Left renal pelvis (tissue), 4 donors: ENCODE results near the gene MYO1C. TPM values are rescaled to one million over a fixed set of nuclear protein-coding genes. Genes with fewer than 3 reads are reported as not detected.

Source experiments
- DNase-seq, 4 donors: peaks; one replicate each; pipeline ENCODE4 v3.0.0-alpha.2; 2013; ENCODE audit warnings: low read depth in 4 of 4, low spot score in 3 of 4
- polyA plus RNA-seq, 4 donors: library from polyadenylated mRNA; unstranded; fragments of 120-200 nt; gene quantifications; one replicate each; pipeline ENCODE4 v1.2.1, GENCODE V29; 2013; ENCODE audit not compliant: insufficient read length in 4 of 4

Gene MYO1C
- polyA plus RNA-seq, 4 donors: 67.3 to 79.2 (median 74.3) TPM

DNA sequence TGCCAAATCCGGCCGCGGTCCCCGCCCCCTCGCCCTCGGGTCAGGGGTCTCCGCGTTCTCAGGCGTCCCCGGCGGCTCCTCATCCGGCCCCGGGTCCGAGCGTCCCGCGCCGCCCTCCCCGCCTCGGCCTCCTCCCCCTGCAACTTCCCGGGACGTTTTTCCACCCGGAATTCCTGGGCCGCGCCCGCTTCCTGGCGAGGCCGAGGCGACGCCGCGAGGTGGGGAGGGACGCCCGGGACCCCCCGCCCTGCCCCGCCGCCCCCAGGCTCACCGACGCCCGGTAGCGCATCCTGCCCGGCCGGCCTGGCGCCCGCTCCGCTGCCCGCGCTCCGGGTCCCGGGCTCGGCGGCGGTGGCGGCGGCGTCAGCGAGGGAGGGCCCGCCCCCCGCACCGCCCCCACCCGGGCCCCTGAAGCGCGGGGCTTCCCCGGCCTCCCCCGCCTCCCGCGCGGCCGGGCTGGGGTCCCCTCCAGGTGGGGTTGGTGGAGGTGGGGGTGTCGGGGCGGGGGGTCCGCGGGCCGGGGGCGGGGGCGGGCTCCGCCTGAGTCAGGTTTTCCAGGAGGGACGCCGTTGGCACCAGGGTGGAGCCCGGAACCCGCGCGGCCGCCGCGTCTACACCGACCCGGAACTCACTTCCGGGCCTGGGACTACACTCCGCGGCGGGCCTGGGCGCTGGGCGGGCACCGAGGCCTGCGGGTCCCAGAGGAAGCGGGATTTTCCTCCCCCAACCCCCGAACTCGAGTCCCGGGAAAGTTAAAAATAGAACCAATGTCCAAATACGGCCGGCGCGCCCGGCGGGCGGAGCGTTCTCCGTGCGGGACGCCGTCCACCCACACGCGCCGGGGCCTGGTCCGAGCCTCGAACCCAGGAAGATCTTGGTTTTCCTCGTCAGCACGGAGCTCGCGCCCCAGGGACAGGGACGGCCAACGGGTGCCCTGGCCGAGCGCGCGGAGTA, 6.8 kb downstream of the MYO1C start:
- no peak for DNase-seq

DNA sequence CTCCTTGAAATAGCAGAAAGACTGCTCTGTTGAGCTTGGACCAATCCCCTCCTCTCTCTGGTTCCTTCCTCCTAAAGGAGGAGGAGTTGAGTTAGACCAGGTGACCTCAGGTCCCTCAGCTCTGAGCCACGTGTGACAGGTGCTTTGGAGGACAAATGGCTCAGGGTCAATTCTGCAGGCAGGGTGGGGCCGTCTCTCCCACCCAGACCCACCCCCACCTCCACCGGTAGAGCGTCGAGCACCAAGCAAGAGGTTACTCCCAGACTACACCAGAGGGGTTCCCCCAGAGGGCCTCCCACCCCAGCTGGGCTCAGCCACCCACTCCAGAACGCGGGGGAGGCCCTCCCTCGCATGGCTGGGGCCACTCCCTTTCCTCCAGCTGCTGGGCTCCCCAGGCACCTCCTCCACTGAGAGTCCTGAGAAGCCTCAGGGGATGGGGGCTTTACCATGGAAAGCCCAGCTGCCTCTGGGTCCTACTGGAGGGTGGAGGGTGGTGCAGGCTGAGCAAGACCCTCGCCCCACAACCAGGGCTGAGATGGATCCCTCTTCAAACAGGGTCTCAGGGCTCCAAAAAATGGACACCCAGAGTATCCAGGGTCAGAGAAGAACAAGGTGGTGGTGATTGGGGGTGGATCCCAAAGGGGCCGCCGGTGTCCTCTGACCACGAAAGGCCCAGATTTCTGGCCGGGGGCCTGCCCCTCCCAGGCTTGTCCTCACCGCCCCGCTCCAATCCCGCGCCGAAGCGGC, 7.6 kb downstream of the MYO1C start:
- no peak for DNase-seq

DNA sequence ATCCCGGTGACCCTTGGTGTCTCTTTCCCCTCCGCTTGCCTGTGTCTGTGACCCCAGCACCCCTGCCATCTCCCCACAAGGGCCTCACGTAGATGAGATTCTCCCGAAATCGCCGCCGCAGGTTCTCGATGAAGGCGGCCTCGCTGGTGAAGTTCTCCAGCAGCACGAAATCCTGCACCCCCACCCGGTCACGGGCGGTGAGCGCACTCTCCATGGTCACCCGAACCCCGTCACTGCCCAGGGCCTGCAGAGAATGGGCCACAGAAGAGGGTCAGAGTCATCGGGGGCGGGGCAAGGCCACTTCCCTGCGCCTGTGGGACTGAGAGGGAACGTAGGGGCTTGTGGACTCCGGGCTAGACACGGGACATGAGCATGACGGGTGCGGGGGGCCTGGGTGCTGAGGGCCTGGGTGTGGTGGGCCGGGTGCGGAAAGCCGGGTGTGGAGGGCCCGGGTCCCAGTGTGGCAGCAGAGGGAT, 8.4 kb downstream of the MYO1C start:
- DNase-seq: no peak

DNA sequence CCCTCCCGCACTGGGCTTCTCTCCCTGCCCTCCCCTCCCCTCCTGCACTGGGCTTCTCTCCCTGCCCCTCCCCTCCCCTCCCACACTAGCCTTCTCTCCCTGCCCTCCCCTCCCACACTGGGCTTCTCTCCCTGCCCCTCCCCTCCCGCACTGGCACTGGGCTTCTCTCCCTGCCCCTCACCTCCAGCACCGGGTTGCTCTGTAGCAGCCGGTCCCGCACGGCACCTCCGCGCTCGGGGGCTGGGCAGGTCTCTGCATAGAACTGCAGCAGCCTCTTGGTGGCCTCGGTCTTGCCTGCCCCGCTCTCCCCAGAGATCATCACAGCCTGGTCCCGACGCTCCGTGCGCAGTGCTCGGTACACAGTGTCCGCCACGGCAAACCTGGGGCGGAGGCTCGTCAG, 9.8 kb downstream of the MYO1C start:
- DNase-seq: no peak

DNA sequence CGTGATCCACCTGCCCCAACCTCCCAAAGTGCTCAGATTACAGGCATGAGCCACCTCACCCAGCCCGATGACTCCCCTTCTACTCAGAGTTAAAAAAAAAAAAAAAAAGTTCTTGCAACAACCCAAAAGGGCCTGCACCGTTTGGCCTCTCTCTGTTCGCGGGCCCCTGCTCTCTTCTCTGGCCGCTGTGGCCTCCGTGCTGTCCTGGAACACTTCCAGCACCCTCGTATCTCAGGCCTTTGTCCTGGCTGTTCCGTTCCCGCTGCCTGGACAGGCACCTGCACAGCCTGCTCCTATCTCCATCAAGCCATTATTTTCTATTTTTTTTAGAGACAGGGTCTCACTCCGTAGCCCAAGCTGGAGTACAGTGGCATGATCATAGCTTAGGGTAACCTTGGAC, 10.8 kb downstream of the MYO1C start:
- no peak for DNase-seq

DNA sequence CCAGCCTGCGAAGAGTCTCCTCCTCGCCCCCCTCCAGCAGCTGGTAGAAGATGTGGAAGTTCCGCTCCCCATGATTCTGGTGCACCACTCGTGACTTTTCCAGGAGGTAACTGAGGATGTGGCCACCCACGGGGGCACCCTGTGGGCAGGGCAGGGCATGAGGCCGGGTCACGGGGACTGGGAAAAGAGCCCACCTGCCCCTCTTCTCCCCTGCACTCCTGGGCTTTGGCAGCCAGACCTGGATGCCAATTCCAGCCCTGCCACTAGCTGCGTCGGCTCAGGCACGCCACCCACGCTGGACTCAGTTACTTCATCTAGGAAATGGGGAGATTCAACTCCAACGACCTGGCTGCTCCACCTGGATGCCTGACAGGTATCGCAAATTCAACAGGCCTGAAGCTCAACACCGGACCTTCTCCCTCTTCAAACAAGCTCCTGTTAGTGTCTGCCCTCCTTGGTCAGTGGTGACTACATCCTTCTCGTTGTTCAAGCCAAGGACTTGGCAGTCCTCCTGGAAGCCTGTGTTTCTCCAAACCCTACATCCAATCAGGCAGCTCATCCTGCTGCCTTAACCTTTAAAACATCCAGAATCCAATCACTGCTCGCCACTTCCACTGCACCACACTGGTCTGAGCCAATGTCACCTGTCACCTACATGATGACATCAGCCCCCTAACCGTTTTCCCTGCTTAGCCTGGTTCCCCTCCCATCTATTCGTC, 11.6 kb downstream of the MYO1C start:
- DNase-seq: no peak

DNA sequence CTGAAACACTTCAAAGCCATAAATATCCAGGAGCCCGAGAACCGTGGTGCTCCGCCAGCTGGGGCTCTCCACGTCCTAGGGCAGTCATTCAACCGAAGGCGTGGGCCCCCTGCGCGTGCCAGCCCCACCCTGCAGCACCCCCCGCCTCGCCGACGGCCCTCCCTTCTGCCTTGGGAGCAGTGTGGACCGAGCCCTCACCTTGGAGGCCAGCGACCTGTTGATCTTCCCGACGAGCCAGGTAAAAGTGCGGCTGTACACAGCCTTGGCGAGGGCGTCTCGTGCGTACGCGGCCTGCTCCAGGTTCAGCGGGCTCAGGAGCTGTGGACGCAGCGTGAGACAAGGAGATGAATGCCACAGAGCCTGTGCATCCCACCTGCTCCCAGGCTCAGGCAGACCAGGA, 14.1 kb downstream of the MYO1C start:
- DNase-seq: no peak

DNA sequence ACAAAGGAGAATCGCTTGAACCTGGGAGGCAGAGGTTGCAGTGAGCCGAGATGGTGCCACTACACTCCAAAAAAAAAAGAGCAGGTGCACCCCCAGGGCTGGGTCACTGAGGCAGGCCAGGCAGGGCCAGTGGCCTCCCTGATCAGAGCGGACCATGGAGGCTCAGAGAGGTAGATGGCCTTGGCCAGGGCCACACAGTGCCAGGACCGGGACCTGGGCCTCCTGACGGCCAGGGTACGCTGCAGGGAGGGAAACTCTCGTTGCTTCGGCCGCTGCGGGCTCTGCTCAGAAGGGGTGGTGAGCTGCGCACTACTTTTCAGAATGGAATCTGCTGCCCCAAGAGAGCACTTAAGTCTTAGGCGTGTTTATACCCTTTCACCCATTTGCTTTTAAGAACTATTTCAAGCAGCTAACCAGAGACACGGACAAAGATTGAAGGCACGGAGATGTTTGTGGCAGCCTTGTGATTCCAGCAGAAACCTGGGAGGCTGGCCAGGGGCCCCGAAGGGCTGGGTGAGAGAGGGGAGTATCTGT, 17.1 kb downstream of the MYO1C start:
- no peak for DNase-seq

DNA sequence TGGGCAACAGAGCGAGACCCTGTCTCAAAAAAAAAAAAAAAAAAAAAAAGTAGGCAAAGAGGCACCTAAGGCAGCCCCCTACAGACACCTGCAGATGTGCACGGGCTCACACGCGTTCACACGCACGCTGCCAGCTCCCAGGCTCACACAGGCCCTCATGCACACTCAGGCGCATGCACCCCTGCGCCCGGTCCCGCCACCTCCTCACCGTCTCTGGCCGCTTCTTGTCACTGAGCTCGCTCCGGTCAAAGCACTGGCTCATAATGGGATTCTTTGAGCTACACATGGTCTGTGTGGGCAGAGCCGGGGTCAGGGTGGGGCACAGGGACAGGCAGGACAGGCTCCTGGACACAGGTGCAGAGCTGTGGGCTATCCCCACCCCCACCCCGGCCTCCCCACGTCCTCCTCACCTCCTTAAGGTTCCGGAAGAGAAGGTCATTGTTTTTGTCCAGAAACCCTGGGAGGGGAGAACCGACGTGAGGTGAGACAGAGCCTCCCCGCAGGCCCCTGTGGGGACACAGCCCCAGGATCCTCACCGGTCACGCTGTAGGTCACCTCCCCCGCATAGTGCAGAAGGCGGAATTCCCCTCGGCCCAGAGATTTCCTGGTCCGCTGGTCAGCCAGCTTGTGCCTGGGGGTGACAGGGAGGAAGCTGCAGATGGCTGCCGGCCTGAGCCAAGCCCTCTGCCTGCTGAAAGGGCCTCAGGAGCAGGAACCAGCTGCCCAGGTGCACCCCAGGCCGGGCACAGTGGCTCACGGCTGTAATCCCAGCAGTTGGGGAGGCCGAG, 17.9 kb downstream of the MYO1C start:
- DNase-seq: no peak

DNA sequence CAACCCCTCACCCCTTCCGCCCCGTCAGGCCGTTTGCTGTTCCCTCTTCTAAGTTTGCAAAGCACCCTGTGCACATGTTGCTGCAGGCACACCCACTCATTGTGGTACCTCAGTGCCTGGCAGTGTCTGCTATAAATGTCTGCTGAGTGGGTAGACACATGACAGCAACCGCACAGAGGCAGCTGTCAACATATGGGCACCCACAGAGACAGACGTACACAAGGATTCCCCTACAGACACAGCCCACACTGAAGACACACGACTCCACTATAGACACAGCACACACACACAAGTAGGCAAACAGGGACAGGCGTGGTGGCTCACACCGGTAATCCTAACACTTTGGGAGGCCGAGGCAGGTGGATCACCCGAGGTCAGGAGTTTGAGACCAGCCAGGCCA, 18.6 kb downstream of the MYO1C start:
- DNase-seq: no peak

DNA sequence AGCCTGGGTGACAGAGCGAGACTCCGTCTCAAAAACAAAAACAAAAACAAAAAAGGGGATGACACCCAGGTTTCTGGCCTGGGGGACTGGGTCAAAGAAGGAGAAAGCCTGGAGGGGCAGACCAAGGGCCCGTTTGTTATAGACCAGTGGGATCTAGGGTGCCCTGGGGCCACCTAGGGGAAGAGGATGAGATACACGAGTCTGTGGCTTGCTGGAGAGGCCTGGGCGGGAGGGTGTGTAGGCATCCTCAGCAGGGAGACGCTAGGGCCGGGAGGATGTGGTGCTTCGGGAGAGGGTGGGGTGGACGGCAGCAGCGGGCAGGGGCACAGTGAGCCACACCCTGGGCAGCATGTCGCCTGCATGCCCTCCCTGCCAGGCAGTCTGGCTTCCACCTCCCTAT, 19.3 kb downstream of the MYO1C start:
- no peak for DNase-seq

DNA sequence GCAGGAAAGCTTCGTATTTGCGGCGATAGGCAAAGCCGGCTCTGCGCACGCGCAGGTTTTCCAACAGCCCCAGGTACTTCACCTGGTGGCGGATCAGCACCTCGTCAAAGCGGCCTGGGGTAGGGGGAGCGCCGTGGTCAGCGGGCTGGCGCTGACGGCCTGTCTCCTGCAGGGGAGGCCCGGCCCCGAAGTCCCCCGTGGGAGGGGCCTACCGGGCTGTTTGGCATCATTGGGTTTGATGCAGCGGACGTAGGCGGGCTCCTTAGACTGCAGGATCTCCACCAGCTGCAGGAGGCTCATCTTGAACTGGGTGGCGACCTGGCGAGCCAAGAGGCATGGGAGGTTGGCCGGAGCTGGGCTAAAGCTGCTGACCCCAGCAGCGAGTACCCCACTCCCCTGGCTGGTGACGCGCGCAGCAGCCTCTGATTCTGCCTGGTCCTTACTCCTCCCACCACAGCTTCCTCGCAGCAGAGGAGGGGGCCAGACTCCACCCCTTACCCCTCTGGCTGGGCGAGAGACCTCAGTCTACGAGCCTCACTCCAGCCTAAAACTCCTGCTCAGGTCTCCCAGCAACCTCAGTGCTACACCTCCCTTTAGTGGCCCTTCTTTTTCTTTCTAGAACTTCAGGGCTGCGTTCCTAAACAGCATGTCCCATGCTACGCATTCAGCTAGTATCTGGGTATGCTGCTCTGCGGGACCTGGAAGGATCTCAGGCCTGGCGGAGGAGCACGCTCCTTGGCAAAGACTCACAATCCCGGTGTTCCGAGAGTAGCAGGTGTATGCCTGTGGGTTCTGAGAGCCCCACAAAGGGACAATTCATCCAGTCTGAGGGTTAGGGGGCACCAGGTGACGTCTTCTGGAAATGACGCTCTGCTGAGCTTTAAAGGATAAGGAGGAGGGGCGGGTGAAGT, 20.3 kb downstream of the MYO1C start:
- DNase-seq: no peak

DNA sequence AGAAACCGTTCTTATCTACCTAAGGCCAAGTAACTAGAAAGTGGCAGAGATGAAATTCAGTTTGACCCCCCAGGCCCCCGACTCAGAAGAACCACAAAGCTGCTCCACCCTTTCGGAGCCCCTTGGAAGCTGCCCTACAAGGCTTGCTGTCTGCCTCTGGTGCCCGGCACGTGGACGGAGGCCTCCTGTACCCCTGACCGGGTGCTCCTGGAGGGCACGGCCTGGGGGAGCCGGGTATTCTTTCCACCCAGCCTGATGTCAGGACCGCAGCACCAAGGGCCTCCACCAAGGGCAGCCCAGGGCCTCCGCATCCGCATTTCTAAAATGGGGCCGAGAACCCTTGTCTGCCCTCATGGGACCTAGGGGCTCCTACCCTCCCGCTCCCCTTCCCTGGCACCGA, 21.0 kb downstream of the MYO1C start:
- DNase-seq: no peak

DNA sequence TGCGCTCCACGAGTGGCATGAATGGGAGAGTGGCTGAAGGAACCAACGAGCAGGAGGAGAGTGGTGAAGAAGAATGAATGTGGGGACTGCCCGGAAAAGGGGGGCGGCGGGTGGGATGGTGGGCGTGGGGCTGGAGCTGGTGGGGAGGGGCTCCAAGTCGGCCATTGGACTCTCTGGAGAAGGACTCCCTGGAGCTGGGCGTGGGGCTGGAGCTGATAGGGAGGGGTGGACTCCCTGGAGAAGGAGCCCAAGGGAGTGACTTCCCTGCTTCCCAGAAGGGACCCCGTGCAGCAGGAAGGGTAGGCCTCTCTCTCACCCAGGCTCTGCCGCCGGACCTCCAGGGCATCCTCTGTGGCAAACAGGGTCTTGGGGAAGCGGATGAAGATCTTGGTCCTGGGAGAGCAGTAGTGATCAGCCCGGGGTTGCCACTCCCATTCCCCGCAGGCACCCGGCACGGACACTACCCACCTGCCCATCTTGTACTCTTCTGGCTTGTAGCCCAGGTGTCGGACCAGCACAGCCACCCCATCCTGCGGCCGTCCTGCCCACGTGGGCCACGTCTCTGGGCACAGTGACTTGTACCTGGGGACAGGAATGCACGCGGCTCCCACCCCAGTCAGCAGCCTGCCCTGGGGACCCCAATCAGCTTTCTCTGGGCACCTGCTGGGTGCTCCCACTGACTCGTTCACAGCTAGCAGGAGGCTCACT, 21.6 kb downstream of the MYO1C start:
- DNase-seq: no peak

DNA sequence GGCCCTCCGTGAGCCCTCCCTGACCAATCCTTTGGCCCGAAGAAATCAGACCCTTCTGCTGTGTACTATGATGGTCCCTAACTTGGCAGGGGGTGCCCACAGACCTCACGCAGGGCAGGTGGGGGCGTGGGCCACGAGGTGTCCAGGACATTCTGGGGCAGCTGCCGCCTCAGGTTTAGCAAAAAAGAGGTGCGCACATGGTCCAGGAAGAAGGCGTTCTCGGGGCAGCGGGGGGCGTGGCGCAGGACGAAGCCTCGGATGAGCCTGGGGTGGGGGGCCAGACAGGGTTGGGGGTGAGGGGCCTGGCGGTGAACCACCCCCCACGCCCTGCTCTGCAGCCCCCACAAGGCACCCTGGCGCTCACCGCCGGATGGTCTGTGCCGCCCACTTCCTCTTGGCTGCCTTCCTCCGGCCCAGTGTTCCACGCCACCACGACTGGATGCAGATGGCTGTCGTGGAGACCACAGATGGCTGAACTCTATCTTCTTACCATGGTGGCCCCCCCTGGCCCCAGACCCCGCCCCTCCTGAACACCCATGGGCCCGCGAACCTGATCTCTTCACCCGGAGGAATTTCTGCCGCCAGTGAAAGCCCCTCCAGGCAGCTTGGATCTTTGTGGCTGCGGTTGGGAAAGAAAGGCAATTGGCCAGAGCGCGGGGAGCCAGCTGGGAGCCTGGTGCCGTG, 22.3 kb downstream of the MYO1C start:
- DNase-seq: no peak

DNA sequence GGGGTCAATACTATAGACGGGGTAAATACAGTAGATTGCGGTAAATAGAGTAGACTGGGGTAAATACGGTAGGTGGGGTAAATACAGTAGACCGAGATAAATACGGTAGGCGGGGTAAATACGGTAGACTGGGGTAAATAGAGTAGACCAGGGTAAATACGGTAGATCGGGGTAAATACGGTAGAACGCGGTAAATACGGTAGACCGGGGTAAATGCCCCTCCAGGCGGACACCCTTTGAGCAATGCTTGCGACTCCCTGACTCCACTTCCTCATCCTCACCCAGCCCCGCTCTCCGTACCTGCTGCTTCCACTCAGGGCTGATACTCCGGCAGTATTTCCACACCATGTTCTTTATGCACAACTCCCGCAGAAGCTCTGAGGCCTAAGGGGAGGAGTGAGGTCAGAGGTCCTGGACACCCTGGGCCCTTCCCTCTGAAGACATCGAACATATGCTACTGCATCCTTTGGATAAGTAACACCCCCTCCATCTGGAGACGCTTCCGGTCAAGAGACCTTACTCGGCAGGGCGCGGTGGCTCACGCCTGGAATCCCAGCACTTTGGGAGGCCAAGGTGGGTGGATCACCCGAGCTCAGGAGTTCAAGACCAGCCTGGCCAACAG, 23.1 kb downstream of the MYO1C start:
- no peak for DNase-seq

DNA sequence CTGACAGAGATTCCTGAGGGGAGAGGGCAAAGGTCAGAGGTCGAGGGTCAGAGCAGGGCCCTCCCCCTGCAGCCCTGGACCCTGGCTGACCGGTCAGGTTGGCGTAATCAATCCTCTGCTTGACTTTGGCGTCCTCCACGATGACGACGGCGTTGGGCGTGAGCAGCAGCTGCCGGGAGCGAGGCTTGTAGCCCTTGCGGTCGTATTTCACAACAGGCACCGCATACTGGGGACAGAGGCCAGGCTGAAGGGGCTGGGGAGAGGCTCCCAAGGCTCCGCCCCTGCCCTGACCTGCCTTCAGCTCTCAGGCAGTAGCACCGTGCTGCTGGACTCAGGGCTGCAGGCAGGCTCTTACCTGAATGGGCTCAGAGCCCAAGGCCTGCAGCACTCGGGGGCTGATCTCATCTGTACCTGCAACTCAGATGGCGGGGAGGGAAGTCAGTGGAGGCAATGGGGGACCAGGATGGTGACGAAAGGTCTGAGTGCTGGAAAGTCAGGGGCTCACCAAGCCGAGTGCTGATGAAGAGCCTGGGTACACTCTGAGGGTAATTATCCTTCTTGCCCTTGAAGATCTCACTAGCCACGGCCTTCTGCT, 24.5 kb downstream of the MYO1C start:
- DNase-seq: no peak
